ENCODE measurements around the gene PLA2G4B. TPM values are rescaled to one million over a fixed set of nuclear protein-coding genes. Genes with fewer than 3 reads are reported as not detected.
A peak's percentile ranks its signal among the peaks of the same experiment; 100 is the strongest.

PLA2G4B gene
- total RNA-seq, 2 experiments from 2014 or later: 4.2 to 4.8 TPM

DNA sequence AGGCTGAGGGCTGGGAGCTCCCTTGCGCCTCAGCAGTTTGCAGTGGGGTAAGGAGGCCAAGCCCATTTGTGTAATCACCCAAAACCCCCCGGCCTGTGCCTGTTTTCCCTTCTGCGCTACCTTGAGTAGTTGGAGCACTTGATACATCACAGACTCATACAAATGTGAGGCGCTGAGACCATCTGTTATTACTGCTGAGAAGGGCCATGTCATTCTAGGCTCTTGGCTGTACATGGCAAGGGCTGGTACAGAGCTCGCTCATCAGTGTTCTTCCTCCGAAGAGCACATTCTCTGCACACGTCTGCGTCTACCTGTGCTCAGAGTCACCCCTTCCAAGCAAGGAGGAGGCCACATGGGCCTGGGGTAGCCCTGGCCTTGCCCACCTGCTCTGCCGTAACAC, 9.3 kb downstream of the PLA2G4B start:
- H3K9me3 Mint-ChIP-seq: no peaks in the 10 kb centered on the region
- intact Hi-C loops (cut with micrococcal nuclease): no loop called here
- no peaks in the 10 kb centered on the region for H3K27me3 Mint-ChIP-seq
- POLR2A ChIA-PET: no interaction called here
- H3K27ac Mint-ChIP-seq: no peak overlapping the region
- peaks cover 3% of the 10 kb centered on the region for H3K36me3 Mint-ChIP-seq (ENCODE audit: low read depth)
- TF ChIP-seq, protein P1, sequence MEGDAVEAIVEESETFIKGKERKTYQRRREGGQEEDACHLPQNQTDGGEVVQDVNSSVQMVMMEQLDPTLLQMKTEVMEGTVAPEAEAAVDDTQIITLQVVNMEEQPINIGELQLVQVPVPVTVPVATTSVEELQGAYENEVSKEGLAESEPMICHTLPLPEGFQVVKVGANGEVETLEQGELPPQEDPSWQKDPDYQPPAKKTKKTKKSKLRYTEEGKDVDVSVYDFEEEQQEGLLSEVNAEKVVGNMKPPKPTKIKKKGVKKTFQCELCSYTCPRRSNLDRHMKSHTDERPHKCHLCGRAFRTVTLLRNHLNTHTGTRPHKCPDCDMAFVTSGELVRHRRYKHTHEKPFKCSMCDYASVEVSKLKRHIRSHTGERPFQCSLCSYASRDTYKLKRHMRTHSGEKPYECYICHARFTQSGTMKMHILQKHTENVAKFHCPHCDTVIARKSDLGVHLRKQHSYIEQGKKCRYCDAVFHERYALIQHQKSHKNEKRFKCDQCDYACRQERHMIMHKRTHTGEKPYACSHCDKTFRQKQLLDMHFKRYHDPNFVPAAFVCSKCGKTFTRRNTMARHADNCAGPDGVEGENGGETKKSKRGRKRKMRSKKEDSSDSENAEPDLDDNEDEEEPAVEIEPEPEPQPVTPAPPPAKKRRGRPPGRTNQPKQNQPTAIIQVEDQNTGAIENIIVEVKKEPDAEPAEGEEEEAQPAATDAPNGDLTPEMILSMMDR (IDR thresholded peaks at IDR 0.05): no peak
- CTCF ChIA-PET: no interaction called here
- DNase-seq: no peak
- no peak for ATAC-seq
- H3K4me3 Mint-ChIP-seq: no peak overlapping the region
- H3K4me1 Mint-ChIP-seq (ENCODE audit: low read depth): peaks cover 7% of the 10 kb centered on the region

DNA sequence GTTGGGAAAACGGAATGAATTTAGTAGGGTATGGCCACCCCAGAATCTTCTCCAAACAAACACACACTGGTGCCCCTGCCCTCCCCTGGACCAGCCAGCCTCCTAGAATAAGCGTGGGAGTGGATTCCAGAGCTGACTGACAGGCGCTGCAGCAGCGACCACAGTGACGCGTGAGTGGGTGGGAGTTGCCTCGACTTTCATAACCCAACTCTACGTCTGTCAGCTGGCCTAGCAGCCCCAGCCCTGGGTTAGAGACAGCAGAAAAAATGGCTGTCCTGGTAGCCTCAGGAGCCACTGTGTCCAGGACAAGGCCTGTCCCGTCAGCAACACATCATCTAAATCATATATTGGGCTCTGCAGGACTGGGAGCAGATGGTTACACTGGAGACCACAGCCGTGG, 10.0 kb downstream of the PLA2G4B start:
- Mint-ChIP-seq H3K36me3 (ENCODE audit: low read depth) (peaks cover 3% of the 10 kb centered on the region), H3K4me3 (no peak overlapping the region), H3K27ac (peak overlapping the region; percentile 20), H3K27me3 (no peaks in the 10 kb centered on the region), H3K9me3 (no peaks in the 10 kb centered on the region), H3K4me1 (ENCODE audit: low read depth) (peaks cover 7% of the 10 kb centered on the region)
- TF ChIP-seq, protein P1 (IDR thresholded peaks at IDR 0.05): no peak
- CTCF ChIA-PET: no interaction called here
- POLR2A ChIA-PET: interaction anchor here (0.8 kb wide), 1 partner anchor 14 kb away, joined by 3 read pairs; no protein-coding TSS in a partner anchor
- ATAC-seq (peak; percentile 75), DNase-seq (peak; percentile 77)
- intact Hi-C loops (cut with micrococcal nuclease): no loop called here

DNA sequence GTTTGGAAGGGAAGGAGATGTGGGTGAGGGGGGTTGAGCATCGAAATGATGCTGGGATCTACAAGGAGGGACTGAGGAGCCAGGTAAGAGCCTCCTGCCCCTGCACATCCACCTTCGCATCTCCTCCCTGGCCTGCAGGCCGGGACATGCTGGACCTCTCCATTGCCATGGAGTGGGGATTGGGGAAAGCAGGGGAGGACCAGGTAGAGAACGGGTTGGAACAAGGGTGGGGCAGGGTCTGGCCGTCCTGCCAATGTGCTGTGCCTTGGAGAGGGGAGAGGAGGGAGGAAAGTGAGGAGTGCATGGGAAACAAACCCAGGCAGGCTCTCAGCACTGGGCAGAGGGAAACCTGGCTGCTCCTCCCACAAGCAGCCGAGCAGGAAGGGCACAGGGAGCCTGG, 10.6 kb downstream of the PLA2G4B start:
- Mint-ChIP-seq H3K27ac (no peak overlapping the region), H3K27me3 (no peaks in the 10 kb centered on the region), H3K4me1 (ENCODE audit: low read depth) (peaks cover 7% of the 10 kb centered on the region), H3K9me3 (no peaks in the 10 kb centered on the region), H3K36me3 (ENCODE audit: low read depth) (peaks cover 3% of the 10 kb centered on the region), H3K4me3 (no peak overlapping the region)
- ChIA-PET POLR2A (interaction anchor here (0.8 kb wide), 1 partner anchor 14 kb away, joined by 3 read pairs; no protein-coding TSS in a partner anchor), CTCF (no interaction called here)
- TF ChIP-seq, protein P1 (IDR thresholded peaks at IDR 0.05): no peak
- intact Hi-C loops (cut with micrococcal nuclease): no loop called here
- no peak for ATAC-seq
- DNase-seq: no peak

DNA sequence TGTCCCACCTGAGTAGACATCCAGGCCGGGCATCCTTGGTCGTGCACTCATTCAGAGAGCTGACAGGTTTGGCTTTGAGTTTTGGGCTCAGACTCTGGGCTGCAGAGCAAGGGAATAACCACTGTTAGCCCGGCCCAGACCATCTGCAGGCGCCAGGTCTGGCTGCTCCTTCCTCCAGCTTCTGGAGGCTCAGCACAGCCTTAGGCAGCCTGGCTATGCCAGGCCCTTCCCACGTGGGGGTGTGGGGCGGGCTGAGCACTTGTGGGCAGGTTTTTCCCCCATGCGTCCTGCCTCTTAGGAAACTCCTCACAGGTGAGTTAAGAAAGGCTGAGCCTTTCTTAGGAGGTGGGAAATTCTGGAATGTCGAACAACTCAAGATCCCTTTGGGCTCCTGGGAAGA, 11.2 kb downstream of the PLA2G4B start:
- Mint-ChIP-seq H3K9me3 (no peaks in the 10 kb centered on the region), H3K4me1 (ENCODE audit: low read depth) (peaks cover 7% of the 10 kb centered on the region), H3K27ac (no peak overlapping the region), H3K36me3 (ENCODE audit: low read depth) (peaks cover 3% of the 10 kb centered on the region), H3K27me3 (no peaks in the 10 kb centered on the region), H3K4me3 (no peak overlapping the region)
- ATAC-seq (no peak), DNase-seq (no peak)
- ChIA-PET CTCF (interaction anchor here (1.0 kb wide), 2 partner anchors 55 to 76 kb away, joined by 4 read pairs; partner anchors contain the start of gene MAPKBP1), POLR2A (no interaction called here)
- intact Hi-C loops (cut with micrococcal nuclease): no loop called here
- TF ChIP-seq, protein P1 (IDR thresholded peaks at IDR 0.05): no peak

DNA sequence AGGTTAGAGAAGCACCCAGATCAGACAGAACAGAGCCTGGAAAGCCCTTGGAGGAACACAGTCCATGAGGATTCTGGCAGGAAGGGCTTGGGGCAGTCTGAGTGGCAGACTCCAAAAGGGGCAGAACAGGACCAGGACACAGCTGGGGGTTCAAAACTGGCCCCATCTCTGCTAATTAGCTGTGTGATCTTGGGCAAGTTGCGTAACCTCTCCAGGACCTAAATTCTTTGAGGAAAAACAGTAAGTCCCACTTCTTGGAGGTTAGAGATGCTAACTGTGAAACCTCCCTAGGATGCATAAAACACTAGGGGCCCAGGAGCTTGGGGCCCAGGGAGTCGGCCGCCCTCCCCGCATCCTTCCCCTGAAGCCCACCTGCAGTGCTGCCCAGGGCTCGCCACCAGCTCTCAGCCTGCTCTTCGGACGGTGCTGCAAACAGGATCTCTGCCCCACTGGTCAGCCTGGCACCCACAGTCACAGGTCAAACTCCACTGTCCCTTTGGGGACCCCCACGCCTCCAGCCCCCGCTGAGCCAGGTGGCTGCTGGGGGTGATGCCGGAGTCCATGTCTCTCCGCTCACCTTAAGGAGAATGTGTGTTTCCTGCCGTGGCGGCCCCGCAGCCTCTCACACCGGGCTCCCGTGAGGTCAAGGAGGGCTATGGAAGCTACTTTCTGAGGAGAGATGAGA, 12.0 kb downstream of the PLA2G4B start:
- Mint-ChIP-seq H3K27me3 (no peaks in the 10 kb centered on the region), H3K9me3 (no peaks in the 10 kb centered on the region), H3K36me3 (ENCODE audit: low read depth) (peaks cover 3% of the 10 kb centered on the region), H3K27ac (no peak overlapping the region), H3K4me1 (ENCODE audit: low read depth) (peaks cover 7% of the 10 kb centered on the region), H3K4me3 (no peak overlapping the region)
- POLR2A ChIA-PET: no interaction called here
- TF ChIP-seq, protein P1 (IDR thresholded peaks at IDR 0.05): no peak
- ATAC-seq (no peak), DNase-seq (no peak)
- CTCF ChIA-PET: interaction anchor here (1.0 kb wide), 2 partner anchors 54 to 77 kb away, joined by 4 read pairs; partner anchors contain the start of gene MAPKBP1
- intact Hi-C loops (cut with micrococcal nuclease): no loop called here

Data from activated CD8-positive, alpha-beta T cell treated with anti-CD3 and anti-CD28 coated beads for 36 hours (primary cell).